ENCODE results near the gene S1PR2. TPM values are rescaled to one million over a fixed set of nuclear protein-coding genes. Genes with fewer than 3 reads are reported as not detected.
"Not testable (repeated sequence)": the region's sequence is repeated elsewhere in the genome, so short reads cannot be mapped to it uniquely, and the experiment has no call there.

The S1PR2 gene
- total RNA-seq, 4 donors from 2014 or later, result 15.1 to 16.8 (median 15.9) TPM

DNA sequence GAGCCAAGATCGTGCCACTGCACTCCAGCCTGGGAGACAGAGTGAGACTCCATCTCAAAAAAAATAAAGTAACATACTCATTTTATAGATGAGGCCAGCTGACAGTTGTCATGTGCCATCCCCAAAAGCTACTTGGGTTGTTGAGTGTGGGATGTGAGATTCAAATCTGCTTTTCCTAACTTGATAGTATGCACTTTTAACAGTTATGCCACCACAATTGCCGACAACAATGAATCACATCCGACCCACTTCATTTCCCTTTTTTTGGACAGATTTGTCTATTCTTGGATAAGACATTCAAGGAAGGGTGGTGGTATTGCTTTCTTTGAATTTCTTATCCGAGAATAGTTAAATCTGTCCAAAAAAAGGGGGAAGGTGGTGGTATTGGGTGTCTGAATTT, 20.1 kb downstream of the S1PR2 start:
- no peak for ATAC-seq (ENCODE audit: low FRiP score)
- no peak for DNase-seq (ENCODE audit: low spot score)
- TF ChIP-seq, protein P1, sequence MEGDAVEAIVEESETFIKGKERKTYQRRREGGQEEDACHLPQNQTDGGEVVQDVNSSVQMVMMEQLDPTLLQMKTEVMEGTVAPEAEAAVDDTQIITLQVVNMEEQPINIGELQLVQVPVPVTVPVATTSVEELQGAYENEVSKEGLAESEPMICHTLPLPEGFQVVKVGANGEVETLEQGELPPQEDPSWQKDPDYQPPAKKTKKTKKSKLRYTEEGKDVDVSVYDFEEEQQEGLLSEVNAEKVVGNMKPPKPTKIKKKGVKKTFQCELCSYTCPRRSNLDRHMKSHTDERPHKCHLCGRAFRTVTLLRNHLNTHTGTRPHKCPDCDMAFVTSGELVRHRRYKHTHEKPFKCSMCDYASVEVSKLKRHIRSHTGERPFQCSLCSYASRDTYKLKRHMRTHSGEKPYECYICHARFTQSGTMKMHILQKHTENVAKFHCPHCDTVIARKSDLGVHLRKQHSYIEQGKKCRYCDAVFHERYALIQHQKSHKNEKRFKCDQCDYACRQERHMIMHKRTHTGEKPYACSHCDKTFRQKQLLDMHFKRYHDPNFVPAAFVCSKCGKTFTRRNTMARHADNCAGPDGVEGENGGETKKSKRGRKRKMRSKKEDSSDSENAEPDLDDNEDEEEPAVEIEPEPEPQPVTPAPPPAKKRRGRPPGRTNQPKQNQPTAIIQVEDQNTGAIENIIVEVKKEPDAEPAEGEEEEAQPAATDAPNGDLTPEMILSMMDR (IDR thresholded peaks at IDR 0.05), result no peak

- no peak for ATAC-seq (ENCODE audit: low FRiP score)
- DNase-seq (ENCODE audit: low spot score), result no peak
- TF ChIP-seq, protein P1 (IDR thresholded peaks at IDR 0.05), result no peak
These were observed 21.8 kb downstream of the S1PR2 start for GRCh38 chr19:10209315-10209714.

DNA sequence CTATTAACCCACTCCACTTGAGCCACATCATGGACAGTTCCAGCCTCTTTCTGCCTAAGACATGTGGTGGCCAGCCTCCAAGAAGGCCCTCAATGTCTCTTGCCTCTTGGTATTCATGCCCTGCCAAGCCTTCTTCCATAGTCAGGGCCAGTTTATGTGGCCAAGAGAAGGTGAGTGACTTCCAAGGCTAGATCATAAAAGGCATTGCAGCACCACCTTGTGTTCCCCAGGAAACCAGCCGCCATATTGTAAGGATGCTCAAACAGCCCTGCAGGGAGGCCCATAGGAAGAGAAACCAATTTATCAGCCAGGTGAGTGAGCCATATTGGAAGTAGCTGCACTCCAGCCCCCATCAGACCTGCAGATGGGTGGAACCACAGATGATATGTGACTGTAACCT, 24.1 kb downstream of the S1PR2 start:
- TF ChIP-seq, protein P1 (IDR thresholded peaks at IDR 0.05), result no peak
- DNase-seq (ENCODE audit: low spot score), result no peak

GRCh38 chr19:10206226-10206885, 24.8 kb downstream of the S1PR2 start:
- TF ChIP-seq, protein P1 (IDR thresholded peaks at IDR 0.05), result no peak
- DNase-seq (ENCODE audit: low spot score) (no peak), ATAC-seq (ENCODE audit: low FRiP score) (no peak)

More for the DNA sequence above, 24.1 kb downstream of the S1PR2 start:
- no peak for ATAC-seq (ENCODE audit: low FRiP score)

- DNase-seq (ENCODE audit: low spot score) (no peak), ATAC-seq (ENCODE audit: low FRiP score) (no peak)
- TF ChIP-seq, protein P1 (IDR thresholded peaks at IDR 0.05), result no peak
These were observed 25.5 kb downstream of the S1PR2 start for GRCh38 chr19:10205636-10206035.

GRCh38 chr19:10203686-10204085, 27.4 kb downstream of the S1PR2 start:
- TF ChIP-seq, protein P1 (IDR thresholded peaks at IDR 0.05), result no peak
- ATAC-seq (ENCODE audit: low FRiP score) (no peak), DNase-seq (ENCODE audit: low spot score) (no peak)

GRCh38 chr19:10201176-10201575, 30.0 kb downstream of the S1PR2 start:
- TF ChIP-seq, protein P1 (IDR thresholded peaks at IDR 0.05), result no peak
- ATAC-seq (ENCODE audit: low FRiP score) (no peak), DNase-seq (ENCODE audit: low spot score) (no peak)

DNA sequence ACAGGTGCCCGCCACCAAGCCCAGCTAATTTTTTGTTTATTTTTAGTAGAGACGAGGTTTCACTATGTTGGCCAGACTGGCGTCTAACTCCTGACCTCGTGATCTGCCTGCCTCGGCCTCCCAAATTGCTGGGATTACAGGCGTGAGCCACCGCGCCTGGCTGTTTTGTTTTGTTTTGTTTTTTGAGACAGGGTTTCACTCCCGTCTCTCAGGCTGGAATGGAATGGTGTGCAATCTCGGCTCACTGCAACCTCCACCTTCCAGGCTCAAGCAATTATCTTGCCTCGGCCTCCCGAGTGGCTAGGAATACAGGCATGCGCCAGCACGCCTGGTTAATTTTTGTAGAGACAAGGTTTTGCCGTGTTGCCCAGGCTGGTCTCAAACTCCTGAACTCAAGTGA, 31.0 kb downstream of the S1PR2 start:
- not testable (repeated sequence) for DNase-seq (ENCODE audit: low spot score); ATAC-seq (ENCODE audit: low FRiP score)

- DNase-seq (ENCODE audit: low spot score); ATAC-seq (ENCODE audit: low FRiP score): not testable (repeated sequence)
These were observed 32.1 kb downstream of the S1PR2 start for GRCh38 chr19:10198889-10199644.
